ENCODE data around the gene CDK5R1. TPM values are rescaled to one million over a fixed set of nuclear protein-coding genes. Genes with fewer than 3 reads are reported as not detected.

The CDK5R1 gene
- total and polyA plus RNA-seq, 7 experiments from 2014 or later = 4.9 to 21.2 (median 7.5) TPM

- POLR2A ChIA-PET = interaction anchor here (0.6 to 12.2 kb wide), 12 partner anchors 13 to 387 kb away, joined by 3 to 382 read pairs (median 4); partner anchors contain the start of genes PSMD11 and ZNF207
- no peaks in the 10 kb centered on the region for H3K9me3 ChIP-seq (ENCODE audit: control insufficient read depth in 2 of 3, low read length in 3 of 3)
- H3K4me1 Mint-ChIP-seq = peaks cover 30 to 67% (median 57%) of the 10 kb centered on the region in 7 donors
- ATAC-seq = no peak
- DNase-seq = peak in 5 of 9 donors; percentile 25 to 42 (median 32)
- peaks cover 0 to 18% (median 12%) of the 10 kb centered on the region in 3 experiments for H3K36me3 ChIP-seq (ENCODE audit: control insufficient read depth in 2 of 3, insufficient read depth in 3 of 3, low read length in 3 of 3)
- H3K4me3 ChIP-seq (ENCODE audit: low read length) = peak overlapping the region; percentile 86
- no peaks in the 10 kb centered on the region for H3K27me3 ChIP-seq (ENCODE audit: control insufficient read depth in 2 of 2, insufficient read depth in 2 of 2, low read length in 2 of 2)
- peaks cover 0 to 16% (median 15%) of the 10 kb centered on the region in 5 donors for H3K36me3 Mint-ChIP-seq
- intact Hi-C loops (cut with micrococcal nuclease) = loop anchor here (1.0 to 10.0 kb wide), 3 partner anchors 16 to 390 kb away; partner anchors contain the start of gene MYO1D (in 1 of the 2)
- no peaks in the 10 kb centered on the region for H3K27me3 Mint-ChIP-seq
- H3K4me3 Mint-ChIP-seq = peak overlapping the region; percentile 82 to 98 (median 94)
- H3K27ac Mint-ChIP-seq = peak overlapping the region; percentile 78 to 99 (median 90)
- peaks cover 29 to 49% of the 10 kb centered on the region in 2 donors for H3K4me1 ChIP-seq (ENCODE audit: control insufficient read depth in 2 of 2, insufficient read depth in 2 of 2, low read length in 2 of 2)
- no peaks in the 10 kb centered on the region for H3K9me3 Mint-ChIP-seq
- peak overlapping the region; percentile 61 for H3K27ac ChIP-seq (ENCODE audit: low read depth, low read length)
- CTCF ChIA-PET = interaction anchor here (1.2 to 7.0 kb wide), 8 partner anchors 17 to 124 kb away, joined by 3 to 76 read pairs (median 5); no protein-coding TSS in a partner anchor
Measured at GRCh38 chr17:32487473-32488176, 832 bp downstream of the CDK5R1 start.

- ChIA-PET POLR2A (interaction anchor here (0.6 to 12.2 kb wide), 6 partner anchors 13 to 387 kb away, joined by 3 to 382 read pairs (median 7); partner anchors contain the start of gene PSMD11), CTCF (interaction anchor here (1.1 to 7.0 kb wide), 6 partner anchors 16 to 123 kb away, joined by 4 to 76 read pairs (median 6); no protein-coding TSS in a partner anchor)
- ATAC-seq (no peak), DNase-seq (no peak)
- H3K9me3 Mint-ChIP-seq = no peaks in the 10 kb centered on the region
- H3K27ac ChIP-seq (ENCODE audit: low read depth, low read length) = peak overlapping the region; percentile 61
- peaks cover 35 to 73% (median 62%) of the 10 kb centered on the region in 7 donors for H3K4me1 Mint-ChIP-seq
- peak overlapping the region; percentile 82 to 98 (median 94) for H3K4me3 Mint-ChIP-seq
- H3K9me3 ChIP-seq (ENCODE audit: control insufficient read depth in 2 of 3, low read length in 3 of 3) = no peaks in the 10 kb centered on the region
- no peaks in the 10 kb centered on the region for H3K27me3 ChIP-seq (ENCODE audit: control insufficient read depth in 2 of 2, insufficient read depth in 2 of 2, low read length in 2 of 2)
- no peaks in the 10 kb centered on the region for H3K27me3 Mint-ChIP-seq
- H3K36me3 ChIP-seq (ENCODE audit: control insufficient read depth in 2 of 3, insufficient read depth in 3 of 3, low read length in 3 of 3) = peaks cover 0 to 14% (median 12%) of the 10 kb centered on the region in 3 experiments
- peaks cover 34 to 54% of the 10 kb centered on the region in 2 donors for H3K4me1 ChIP-seq (ENCODE audit: control insufficient read depth in 2 of 2, insufficient read depth in 2 of 2, low read length in 2 of 2)
- intact Hi-C loops (cut with micrococcal nuclease) = loop anchor here in 1 of 2 donors (5.0 to 10.0 kb wide), 2 partner anchors 67 to 389 kb away; partner anchors contain the start of gene MYO1D
- H3K4me3 ChIP-seq (ENCODE audit: low read length) = peak overlapping the region; percentile 86
- H3K27ac Mint-ChIP-seq = peak overlapping the region; percentile 68 to 99 (median 83)
- peaks cover 0 to 16% (median 15%) of the 10 kb centered on the region in 5 donors for H3K36me3 Mint-ChIP-seq
Measured at GRCh38 chr17:32488177-32488542, 1.4 kb downstream of the CDK5R1 start.

- H3K4me1 Mint-ChIP-seq = peaks cover 36 to 73% (median 68%) of the 10 kb centered on the region in 7 donors
- H3K4me3 Mint-ChIP-seq = peak overlapping the region; percentile 82 to 98 (median 94)
- no peaks in the 10 kb centered on the region for H3K9me3 Mint-ChIP-seq
- ATAC-seq (no peak), DNase-seq (no peak)
- POLR2A ChIA-PET = interaction anchor here (0.6 to 12.2 kb wide), 5 partner anchors 12 to 46 kb away, joined by 3 to 382 read pairs (median 9); partner anchors contain the start of gene PSMD11
- no peaks in the 10 kb centered on the region for H3K27me3 Mint-ChIP-seq
- no peak overlapping the region for H3K27ac ChIP-seq (ENCODE audit: low read depth, low read length)
- H3K4me1 ChIP-seq (ENCODE audit: control insufficient read depth in 2 of 2, insufficient read depth in 2 of 2, low read length in 2 of 2) = peaks cover 34 to 59% of the 10 kb centered on the region in 2 donors
- peaks cover 0 to 14% (median 12%) of the 10 kb centered on the region in 3 experiments for H3K36me3 ChIP-seq (ENCODE audit: control insufficient read depth in 2 of 3, insufficient read depth in 3 of 3, low read length in 3 of 3)
- intact Hi-C loops (cut with micrococcal nuclease) = loop anchor here in 1 of 2 donors (5.0 to 10.0 kb wide), 2 partner anchors 66 to 389 kb away; partner anchors contain the start of gene MYO1D
- H3K4me3 ChIP-seq (ENCODE audit: low read length) = peak overlapping the region; percentile 86
- H3K36me3 Mint-ChIP-seq = peaks cover 0 to 16% (median 12%) of the 10 kb centered on the region in 5 donors
- peak overlapping the region in 7 of 9 donors; percentile 80 to 99 (median 87) for H3K27ac Mint-ChIP-seq
- H3K9me3 ChIP-seq (ENCODE audit: control insufficient read depth in 2 of 3, low read length in 3 of 3) = no peaks in the 10 kb centered on the region
- CTCF ChIA-PET = interaction anchor here (0.6 to 7.0 kb wide), 10 partner anchors 15 to 407 kb away, joined by 3 to 76 read pairs (median 4); no protein-coding TSS in a partner anchor
- H3K27me3 ChIP-seq (ENCODE audit: control insufficient read depth in 2 of 2, insufficient read depth in 2 of 2, low read length in 2 of 2) = no peaks in the 10 kb centered on the region
Measured at GRCh38 chr17:32488604-32489180, 1.9 kb downstream of the CDK5R1 start.

GRCh38 chr17:32489320-32490100 is 2.7 kb downstream of the CDK5R1 start:
- Histone ChIP-seq H3K27ac (ENCODE audit: low read depth, low read length) (peak overlapping the region; percentile 24), H3K36me3 (ENCODE audit: control insufficient read depth in 2 of 3, insufficient read depth in 3 of 3, low read length in 3 of 3) (peaks cover 0 to 14% (median 12%) of the 10 kb centered on the region in 3 experiments), H3K4me3 (ENCODE audit: low read length) (peak overlapping the region; percentile 86), H3K4me1 (ENCODE audit: control insufficient read depth in 2 of 2, insufficient read depth in 2 of 2, low read length in 2 of 2) (peaks cover 34 to 68% of the 10 kb centered on the region in 2 donors), H3K27me3 (ENCODE audit: control insufficient read depth in 2 of 2, insufficient read depth in 2 of 2, low read length in 2 of 2) (no peaks in the 10 kb centered on the region), H3K9me3 (ENCODE audit: control insufficient read depth in 2 of 3, low read length in 3 of 3) (no peaks in the 10 kb centered on the region)
- Mint-ChIP-seq H3K36me3 (peaks cover 0 to 16% (median 12%) of the 10 kb centered on the region in 5 donors), H3K9me3 (no peaks in the 10 kb centered on the region), H3K27me3 (no peaks in the 10 kb centered on the region), H3K27ac (peak overlapping the region in 6 of 9 donors; percentile 62 to 99 (median 92)), H3K4me3 (peak overlapping the region; percentile 82 to 98 (median 94)), H3K4me1 (peaks cover 36 to 76% (median 73%) of the 10 kb centered on the region in 7 donors)
- ChIA-PET POLR2A (interaction anchor here (1.2 to 12.2 kb wide), 5 partner anchors 11 to 69 kb away, joined by 3 to 382 read pairs (median 9); partner anchors contain the start of gene PSMD11), CTCF (interaction anchor here (0.6 to 2.5 kb wide), 7 partner anchors 15 to 408 kb away, joined by 3 to 16 read pairs (median 4); no protein-coding TSS in a partner anchor)
- intact Hi-C loops (cut with micrococcal nuclease) = loop anchor here in 1 of 2 donors (5.0 to 10.0 kb wide), 2 partner anchors 65 to 388 kb away; partner anchors contain the start of gene MYO1D
- ATAC-seq (no peak), DNase-seq (no peak)

DNA sequence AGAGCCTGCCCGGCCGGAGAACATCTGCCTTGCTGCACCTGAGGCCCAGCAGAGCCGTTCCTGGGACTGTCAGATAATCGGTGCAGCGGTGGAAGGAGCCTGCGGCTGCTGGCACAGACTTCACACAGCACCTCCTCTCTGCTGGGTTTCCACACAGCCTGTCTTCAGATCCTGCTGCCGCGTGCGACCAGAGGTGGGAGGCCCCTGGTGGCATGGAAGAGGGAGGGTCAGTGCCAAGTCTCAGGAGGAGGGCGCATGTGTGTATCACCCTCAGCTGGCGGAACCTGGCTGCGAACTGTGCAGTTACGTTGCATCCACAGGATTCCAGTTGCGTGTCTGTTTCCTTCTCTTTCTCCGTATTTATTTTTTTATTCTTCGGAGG is 3.3 kb downstream of the CDK5R1 start:
- Histone ChIP-seq H3K27ac (ENCODE audit: low read depth, low read length) (peak overlapping the region; percentile 38), H3K9me3 (ENCODE audit: control insufficient read depth in 2 of 3, low read length in 3 of 3) (no peaks in the 10 kb centered on the region), H3K4me3 (ENCODE audit: low read length) (peak overlapping the region; percentile 86), H3K27me3 (ENCODE audit: control insufficient read depth in 2 of 2, insufficient read depth in 2 of 2, low read length in 2 of 2) (no peaks in the 10 kb centered on the region), H3K36me3 (ENCODE audit: control insufficient read depth in 2 of 3, insufficient read depth in 3 of 3, low read length in 3 of 3) (peaks cover 0 to 14% (median 12%) of the 10 kb centered on the region in 3 experiments), H3K4me1 (ENCODE audit: control insufficient read depth in 2 of 2, insufficient read depth in 2 of 2, low read length in 2 of 2) (peaks cover 34 to 73% of the 10 kb centered on the region in 2 donors)
- Mint-ChIP-seq H3K27ac (peak overlapping the region in 8 of 9 donors; percentile 58 to 99 (median 85)), H3K36me3 (peaks cover 0 to 16% (median 12%) of the 10 kb centered on the region in 5 donors), H3K27me3 (no peaks in the 10 kb centered on the region), H3K9me3 (no peaks in the 10 kb centered on the region), H3K4me3 (peak overlapping the region; percentile 50 to 98 (median 94)), H3K4me1 (peaks cover 36 to 82% (median 74%) of the 10 kb centered on the region in 7 donors)
- intact Hi-C loops (cut with micrococcal nuclease) = no loop called here
- POLR2A ChIA-PET = interaction anchor here (0.5 to 12.2 kb wide), 5 partner anchors 11 to 69 kb away, joined by 3 to 382 read pairs (median 4); no protein-coding TSS in a partner anchor
- CTCF ChIA-PET = interaction anchor here (2.1 kb wide), 1 partner anchor 27 kb away, joined by 16 read pairs; no protein-coding TSS in a partner anchor
- DNase-seq (peak in 1 of 9 donors; percentile 24), ATAC-seq (no peak)
